Hepatic stellate cell (primary cell): ENCODE measurements around the gene SPNS3.

ENCODE experiments used
- DNase-seq: peaks from one replicate; pipeline ENCODE4 v3.0.0; 2011; ENCODE audit warnings: low spot score

SPNS3 gene

GRCh38 chr17:4490109-4490591 is 56.4 kb downstream of the SPNS3 start:
- DNase-seq = no peak

- no peak for DNase-seq
Observed at GRCh38 chr17:4490637-4491061, 56.9 kb downstream of the SPNS3 start.

- DNase-seq = no peak
Observed at GRCh38 chr17:4492721-4493561, 59.2 kb downstream of the SPNS3 start.

GRCh38 chr17:4497101-4497824 is 63.5 kb downstream of the SPNS3 start:
- no peak for DNase-seq

- DNase-seq = peak; percentile 86
Observed at GRCh38 chr17:4498461-4499397, 65.0 kb downstream of the SPNS3 start, which contains the start of gene SPNS2. Gene SPNS2 (plus strand): TSS chr17:4498881. CDS start chr17:4499048, 167 bp downstream.

GRCh38 chr17:4499431-4500190 is 65.9 kb downstream of the SPNS3 start:
- DNase-seq = no peak

GRCh38 chr17:4500191-4500571 is 66.4 kb downstream of the SPNS3 start:
- no peak for DNase-seq

GRCh38 chr17:4501295-4501949 is 67.7 kb downstream of the SPNS3 start:
- DNase-seq = no peak

GRCh38 chr17:4502466-4503154 is 68.9 kb downstream of the SPNS3 start:
- DNase-seq = no peak

- DNase-seq = no peak
Observed at GRCh38 chr17:4503283-4504025, 69.7 kb downstream of the SPNS3 start.

- no peak for DNase-seq
Observed at GRCh38 chr17:4504188-4504587, 70.4 kb downstream of the SPNS3 start.

GRCh38 chr17:4505187-4505586 is 71.4 kb downstream of the SPNS3 start:
- DNase-seq = no peak

GRCh38 chr17:4506175-4506813 is 72.6 kb downstream of the SPNS3 start:
- no peak for DNase-seq

- no peak for DNase-seq
Observed at GRCh38 chr17:4506892-4507291, 73.2 kb downstream of the SPNS3 start.

- no peak for DNase-seq
Observed at GRCh38 chr17:4507361-4508111, 73.8 kb downstream of the SPNS3 start.

- no peak for DNase-seq
Observed at GRCh38 chr17:4508207-4508606, 74.5 kb downstream of the SPNS3 start.

- DNase-seq = no peak
Observed at GRCh38 chr17:4509401-4509800, 75.7 kb downstream of the SPNS3 start.
